GM23338 (cell line): ENCODE data around the gene DAGLB. TPM values are rescaled to one million over a fixed set of nuclear protein-coding genes. Genes with fewer than 3 reads are reported as not detected.

Experiments
- ATAC-seq: fragments of 200-7000 bp; cut with Tn5 transposase; 3 replicates; pipeline ENCODE4 v1.9.1; 2020
- DNase-seq: peaks from one replicate; pipeline ENCODE4 v3.0.0-alpha.2; 2015; ENCODE audit warnings: low spot score
- H2AFZ ChIP-seq: fragments of 200-600 bp; sonication (generic); 2 replicates; pipeline ENCODE4 v1.8.0; 2016; ENCODE audit warnings: antibody characterized with exemption, mild to moderate bottlenecking, moderate library complexity
- H3F3A ChIP-seq: fragments of 200-600 bp; sonication (generic); replicated peaks from 2 replicates; pipeline ENCODE4 v1.8.0; 2017; ENCODE audit warnings: antibody characterized with exemption, mixed run types, low read depth
- H3K27ac ChIP-seq: fragments of 200-600 bp; sonication (generic); 2 replicates; pipeline ENCODE4 v1.6.1; 2016; ENCODE audit warnings: low read depth
- H3K27me3 ChIP-seq: fragments of 200-600 bp; sonication (generic); 2 replicates; pipeline ENCODE4 v1.8.0; 2016; ENCODE audit warnings: mild to moderate bottlenecking, mixed run types, moderate library complexity; ENCODE audit not compliant: insufficient read depth
- H3K36me3 ChIP-seq: fragments of 200-600 bp; sonication (generic); 2 replicates; pipeline ENCODE4 v1.8.0; 2016; ENCODE audit warnings: mild to moderate bottlenecking; ENCODE audit not compliant: insufficient read depth
- H3K4me1 ChIP-seq: fragments of 200-600 bp; sonication (generic); 2 replicates; pipeline ENCODE4 v1.8.0; 2016; ENCODE audit warnings: mild to moderate bottlenecking, moderate library complexity; ENCODE audit not compliant: insufficient read depth
- H3K4me2 ChIP-seq: fragments of 200-600 bp; sonication (generic); 2 replicates; pipeline ENCODE4 v1.7.1; 2017; ENCODE audit warnings: mixed run types
- H3K4me3 ChIP-seq: fragments of 200-600 bp; sonication (generic); 2 replicates; pipeline ENCODE4 v1.6.1; 2016; ENCODE audit warnings: mixed run types
- H3K79me2 ChIP-seq: fragments of 200-600 bp; sonication (generic); replicated peaks from 2 replicates; pipeline ENCODE4 v1.8.0; 2017; ENCODE audit warnings: mild to moderate bottlenecking; ENCODE audit not compliant: insufficient read depth
- H3K9me2 ChIP-seq: fragments of 200-600 bp; sonication (generic); 2 replicates; pipeline ENCODE4 v1.8.0; 2017; ENCODE audit not compliant: insufficient read depth
- H4K20me1 ChIP-seq: fragments of 200-600 bp; sonication (generic); replicated peaks from 2 replicates; pipeline ENCODE4 v1.8.0; 2017; ENCODE audit warnings: mild to moderate bottlenecking; ENCODE audit not compliant: insufficient read depth
- H3K27ac Mint-ChIP-seq: 2 replicates; pipeline ENCODE4 v1.8.0; 2020; ENCODE audit warnings: inconsistent platforms, mild to moderate bottlenecking, moderate library complexity, mixed read lengths
- H3K27me3 Mint-ChIP-seq: 3 replicates; pipeline ENCODE4 v1.8.0; 2022; ENCODE audit warnings: low read depth, mild to moderate bottlenecking, moderate library complexity, mixed read lengths, inconsistent platforms; ENCODE audit not compliant: insufficient read depth, poor library complexity
- H3K36me3 Mint-ChIP-seq: 3 replicates; pipeline ENCODE4 v1.8.0; 2021; ENCODE audit warnings: low read depth, mild to moderate bottlenecking, inconsistent platforms, moderate library complexity, mixed read lengths
- H3K4me1 Mint-ChIP-seq: 3 replicates; pipeline ENCODE4 v1.8.0; 2020; ENCODE audit warnings: mild to moderate bottlenecking, inconsistent platforms, mixed read lengths
- H3K4me3 Mint-ChIP-seq: 3 replicates; pipeline ENCODE4 v1.8.0; 2021; ENCODE audit warnings: moderate library complexity, mild to moderate bottlenecking, inconsistent platforms, mixed read lengths
- H3K9me3 Mint-ChIP-seq: 3 replicates; pipeline ENCODE4 v1.8.0; 2020; ENCODE audit warnings: moderate library complexity, mild to moderate bottlenecking, inconsistent platforms, mixed read lengths
- CREB1 ChIP-seq: fragments of 250-450 bp; sonication (Bioruptor Pico); IDR thresholded peaks from 2 replicates; pipeline ENCODE4 v1.5.0; 2020; ENCODE audit warnings: low read depth, mild to moderate bottlenecking, moderate library complexity
- CTCF ChIP-seq, 2 experiments: fragments of 200-600 bp in 1 of 2; sonication (generic) in 1 of 2; conservative IDR thresholded peaks; 2 replicates each; pipeline versions ENCODE4 v1.5.1 to v1.6.1; 2016 to 2017; ENCODE audit warnings: antibody characterized with exemption in 2 of 2, low read depth in 2 of 2, mild to moderate bottlenecking in 2 of 2, moderate library complexity in 1 of 2
- EZH2 ChIP-seq: fragments of 200-600 bp; sonication (generic); IDR thresholded peaks from one replicate; pipeline ENCODE4 v1.8.0; 2017; ENCODE audit warnings: antibody characterized with exemption, mild to moderate bottlenecking, low read depth; ENCODE audit not compliant: unreplicated experiment
- JUNB ChIP-seq: IDR thresholded peaks from one replicate; pipeline ENCODE4 v1.6.1; 2016; ENCODE audit warnings: antibody characterized with exemption; ENCODE audit not compliant: unreplicated experiment
- NANOG ChIP-seq: IDR thresholded peaks from 2 replicates; pipeline ENCODE4 v1.6.1; 2016; ENCODE audit warnings: antibody characterized with exemption, borderline replicate concordance
- REST ChIP-seq: IDR thresholded peaks from one replicate; pipeline ENCODE4 v1.6.1; 2018; ENCODE audit warnings: antibody characterized with exemption; ENCODE audit not compliant: unreplicated experiment
- STAT1 ChIP-seq: IDR thresholded peaks from one replicate; pipeline ENCODE4 v1.6.1; 2016; ENCODE audit warnings: antibody characterized with exemption; ENCODE audit not compliant: unreplicated experiment
- polyA plus RNA-seq: library from polyadenylated mRNA; unstranded; fragments of >200 nt; fragmentation: Nextera tagmentation; extraction: Ambion mirVana; gene quantifications from 2 replicates; pipeline ENCODE4 v1.2.1, GENCODE V29; 2016
- total RNA-seq: library from RNA; depleted of rRNA; stranded (reverse); fragments of >200 nt; shearing (Covaris generic); gene quantifications from 2 replicates; pipeline ENCODE4 v1.2.3, GENCODE V29; 2014
- TF ChIP-seq, protein P1 (sequence below): IDR thresholded peaks from 2 replicates; pipeline ENCODE4 v1.6.1; 2016; ENCODE audit warnings: antibody characterized with exemption
- TF ChIP-seq, protein P2 (sequence below): fragments of 250-450 bp; sonication (Bioruptor Pico); IDR thresholded peaks from 2 replicates; pipeline ENCODE4 v1.5.0; 2020; ENCODE audit warnings: mild to moderate bottlenecking, moderate library complexity

The DAGLB gene
- total and polyA plus RNA-seq, 2 experiments from 2014 or later: 13.8 to 26.0 TPM

GRCh38 chr7:6413637-6414036 is 34.1 kb downstream of the DAGLB start (continued):
- TF ChIP-seq REST (no peak), STAT1 (no peak), EZH2 (no peak), CREB1 (CRISPR knock-in tag) (no peak)
- TF ChIP-seq, protein P1, sequence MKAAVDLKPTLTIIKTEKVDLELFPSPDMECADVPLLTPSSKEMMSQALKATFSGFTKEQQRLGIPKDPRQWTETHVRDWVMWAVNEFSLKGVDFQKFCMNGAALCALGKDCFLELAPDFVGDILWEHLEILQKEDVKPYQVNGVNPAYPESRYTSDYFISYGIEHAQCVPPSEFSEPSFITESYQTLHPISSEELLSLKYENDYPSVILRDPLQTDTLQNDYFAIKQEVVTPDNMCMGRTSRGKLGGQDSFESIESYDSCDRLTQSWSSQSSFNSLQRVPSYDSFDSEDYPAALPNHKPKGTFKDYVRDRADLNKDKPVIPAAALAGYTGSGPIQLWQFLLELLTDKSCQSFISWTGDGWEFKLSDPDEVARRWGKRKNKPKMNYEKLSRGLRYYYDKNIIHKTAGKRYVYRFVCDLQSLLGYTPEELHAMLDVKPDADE: no peak

DNA sequence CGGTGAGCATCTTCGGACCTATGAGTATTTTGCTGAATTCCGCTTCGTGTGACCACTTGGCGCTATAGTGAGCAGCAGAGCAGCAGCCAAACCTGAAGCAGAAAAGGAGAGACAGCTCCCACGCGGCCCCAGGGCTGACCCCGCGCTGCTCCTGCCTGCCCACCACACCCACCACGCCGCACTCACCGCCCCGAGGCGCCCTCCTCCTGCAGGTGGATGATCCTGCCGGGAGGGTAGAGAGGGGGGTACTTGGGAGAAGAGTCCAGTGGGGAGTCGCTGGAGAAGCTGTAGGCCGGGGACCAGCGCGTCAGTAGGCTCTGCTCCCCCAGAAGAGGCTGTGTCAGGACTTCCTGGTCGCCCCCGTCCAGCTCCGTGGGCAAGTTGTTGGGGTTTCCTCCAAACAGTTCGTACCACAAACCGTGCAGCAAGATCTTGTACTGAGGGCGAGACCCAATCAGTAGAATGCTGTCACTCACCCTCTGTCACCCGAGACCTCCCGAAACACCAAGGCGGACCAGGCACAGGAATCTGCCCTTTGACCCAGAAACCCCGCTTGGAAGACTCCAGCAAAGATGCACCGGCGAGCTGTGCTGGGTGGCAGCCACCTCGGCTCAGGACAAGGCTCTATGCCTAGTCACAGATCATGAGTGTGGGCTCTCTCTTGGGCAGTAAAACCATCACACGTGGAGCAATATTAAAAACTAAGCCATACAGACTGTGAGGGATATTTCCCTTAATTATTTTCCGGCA is 37.6 kb downstream of the DAGLB start:
- Histone ChIP-seq H2AFZ (no peak overlapping the region), H3F3A (peaks cover 14% of the 10 kb centered on the region), H3K4me2 (no peak overlapping the region), H4K20me1 (peaks cover 14% of the 10 kb centered on the region), H3K4me3 (no peak overlapping the region), H3K79me2 (no peaks in the 10 kb centered on the region; the same call in 1 of the 2 replicates), H3K4me1 (no peaks in the 10 kb centered on the region), H3K27me3 (no peaks in the 10 kb centered on the region), H3K36me3 (peaks cover 46% of the 10 kb centered on the region), H3K27ac (peak overlapping the region; percentile 32; the same call in 1 of the 2 replicates), H3K9me2 (no peaks in the 10 kb centered on the region)
- no peak overlapping the region for H3K4me3 Mint-ChIP-seq
- no peak overlapping the region for H3K27ac Mint-ChIP-seq
- DNase-seq (no peak), ATAC-seq (peak; percentile 14)
- H3K9me3 Mint-ChIP-seq: no peaks in the 10 kb centered on the region
- H3K4me1 Mint-ChIP-seq: no peaks in the 10 kb centered on the region
- H3K27me3 Mint-ChIP-seq: peaks cover 16% of the 10 kb centered on the region
- peaks cover 85% of the 10 kb centered on the region for H3K36me3 Mint-ChIP-seq
- TF ChIP-seq CREB1 (CRISPR knock-in tag) (no peak), EZH2 (no peak), NANOG (no peak), JUNB (no peak), STAT1 (no peak), CTCF (conservative IDR thresholded peaks at IDR 0.05; ENCODE audit: low read depth in 2 of 2) (no peak)
- TF ChIP-seq, protein P2, sequence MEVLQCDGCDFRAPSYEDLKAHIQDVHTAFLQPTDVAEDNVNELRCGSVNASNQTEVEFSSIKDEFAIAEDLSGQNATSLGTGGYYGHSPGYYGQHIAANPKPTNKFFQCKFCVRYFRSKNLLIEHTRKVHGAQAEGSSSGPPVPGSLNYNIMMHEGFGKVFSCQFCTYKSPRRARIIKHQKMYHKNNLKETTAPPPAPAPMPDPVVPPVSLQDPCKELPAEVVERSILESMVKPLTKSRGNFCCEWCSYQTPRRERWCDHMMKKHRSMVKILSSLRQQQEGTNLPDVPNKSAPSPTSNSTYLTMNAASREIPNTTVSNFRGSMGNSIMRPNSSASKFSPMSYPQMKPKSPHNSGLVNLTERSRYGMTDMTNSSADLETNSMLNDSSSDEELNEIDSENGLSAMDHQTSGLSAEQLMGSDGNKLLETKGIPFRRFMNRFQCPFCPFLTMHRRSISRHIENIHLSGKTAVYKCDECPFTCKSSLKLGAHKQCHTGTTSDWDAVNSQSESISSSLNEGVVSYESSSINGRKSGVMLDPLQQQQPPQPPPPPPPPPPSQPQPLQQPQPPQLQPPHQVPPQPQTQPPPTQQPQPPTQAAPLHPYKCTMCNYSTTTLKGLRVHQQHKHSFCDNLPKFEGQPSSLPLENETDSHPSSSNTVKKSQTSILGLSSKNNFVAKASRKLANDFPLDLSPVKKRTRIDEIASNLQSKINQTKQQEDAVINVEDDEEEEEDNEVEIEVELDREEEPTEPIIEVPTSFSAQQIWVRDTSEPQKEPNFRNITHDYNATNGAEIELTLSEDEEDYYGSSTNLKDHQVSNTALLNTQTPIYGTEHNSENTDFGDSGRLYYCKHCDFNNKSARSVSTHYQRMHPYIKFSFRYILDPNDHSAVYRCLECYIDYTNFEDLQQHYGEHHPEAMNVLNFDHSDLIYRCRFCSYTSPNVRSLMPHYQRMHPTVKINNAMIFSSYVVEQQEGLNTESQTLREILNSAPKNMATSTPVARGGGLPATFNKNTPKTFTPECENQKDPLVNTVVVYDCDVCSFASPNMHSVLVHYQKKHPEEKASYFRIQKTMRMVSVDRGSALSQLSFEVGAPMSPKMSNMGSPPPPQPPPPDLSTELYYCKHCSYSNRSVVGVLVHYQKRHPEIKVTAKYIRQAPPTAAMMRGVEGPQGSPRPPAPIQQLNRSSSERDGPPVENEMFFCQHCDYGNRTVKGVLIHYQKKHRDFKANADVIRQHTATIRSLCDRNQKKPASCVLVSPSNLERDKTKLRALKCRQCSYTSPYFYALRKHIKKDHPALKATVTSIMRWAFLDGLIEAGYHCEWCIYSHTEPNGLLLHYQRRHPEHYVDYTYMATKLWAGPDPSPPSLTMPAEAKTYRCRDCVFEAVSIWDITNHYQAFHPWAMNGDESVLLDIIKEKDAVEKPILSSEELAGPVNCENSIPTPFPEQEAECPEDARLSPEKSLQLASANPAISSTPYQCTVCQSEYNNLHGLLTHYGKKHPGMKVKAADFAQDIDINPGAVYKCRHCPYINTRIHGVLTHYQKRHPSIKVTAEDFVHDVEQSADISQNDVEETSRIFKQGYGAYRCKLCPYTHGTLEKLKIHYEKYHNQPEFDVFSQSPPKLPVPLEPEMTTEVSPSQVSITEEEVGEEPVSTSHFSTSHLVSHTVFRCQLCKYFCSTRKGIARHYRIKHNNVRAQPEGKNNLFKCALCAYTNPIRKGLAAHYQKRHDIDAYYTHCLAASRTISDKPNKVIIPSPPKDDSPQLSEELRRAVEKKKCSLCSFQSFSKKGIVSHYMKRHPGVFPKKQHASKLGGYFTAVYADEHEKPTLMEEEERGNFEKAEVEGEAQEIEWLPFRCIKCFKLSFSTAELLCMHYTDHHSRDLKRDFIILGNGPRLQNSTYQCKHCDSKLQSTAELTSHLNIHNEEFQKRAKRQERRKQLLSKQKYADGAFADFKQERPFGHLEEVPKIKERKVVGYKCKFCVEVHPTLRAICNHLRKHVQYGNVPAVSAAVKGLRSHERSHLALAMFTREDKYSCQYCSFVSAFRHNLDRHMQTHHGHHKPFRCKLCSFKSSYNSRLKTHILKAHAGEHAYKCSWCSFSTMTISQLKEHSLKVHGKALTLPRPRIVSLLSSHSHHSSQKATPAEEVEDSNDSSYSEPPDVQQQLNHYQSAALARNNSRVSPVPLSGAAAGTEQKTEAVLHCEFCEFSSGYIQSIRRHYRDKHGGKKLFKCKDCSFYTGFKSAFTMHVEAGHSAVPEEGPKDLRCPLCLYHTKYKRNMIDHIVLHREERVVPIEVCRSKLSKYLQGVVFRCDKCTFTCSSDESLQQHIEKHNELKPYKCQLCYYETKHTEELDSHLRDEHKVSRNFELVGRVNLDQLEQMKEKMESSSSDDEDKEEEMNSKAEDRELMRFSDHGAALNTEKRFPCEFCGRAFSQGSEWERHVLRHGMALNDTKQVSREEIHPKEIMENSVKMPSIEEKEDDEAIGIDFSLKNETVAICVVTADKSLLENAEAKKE (CRISPR knock-in tag): no peak
- TF ChIP-seq, protein P1: no peak
